HL-60 (cell line): ENCODE results near the gene MST1.
"Not testable (repeated sequence)": the region's sequence is repeated elsewhere in the genome, so short reads cannot be mapped to it uniquely, and the experiment has no call there.

Experiments used
- CTCF ChIP-seq: IDR thresholded peaks from one replicate; pipeline ENCODE4 v1.5.1; 2011; ENCODE audit warnings: low read length, control low read depth, inconsistent platforms; ENCODE audit not compliant: insufficient read depth
- GABPA ChIP-seq: IDR thresholded peaks from 2 replicates; pipeline ENCODE4 v1.6.1; 2012; ENCODE audit warnings: low read depth
- POLR2AphosphoS5 ChIP-seq: IDR thresholded peaks from 2 replicates; pipeline ENCODE4 v1.6.1; 2012; ENCODE audit warnings: low read depth

GRCh38 chr3:49695350-49696015 is 6.2 kb upstream of the MST1 start:
- TF ChIP-seq GABPA, CTCF, POLR2AphosphoS5: not testable (repeated sequence)
